Large intestine (tissue), 3 donors: Measurements from ENCODE around the gene ANKRD30A. TPM values are rescaled to one million over a fixed set of nuclear protein-coding genes. Genes with fewer than 3 reads are reported as not detected.
"Not testable (repeated sequence)": the region's sequence is repeated elsewhere in the genome, so short reads cannot be mapped to it uniquely, and the experiment has no call there.

Experiments
- DNase-seq, 2 donors: peaks; one replicate each; pipeline versions ENCODE4 v3.0.0 to v3.0.0-alpha.2; 2013
- H3K27ac ChIP-seq: one replicate; pipeline ENCODE4 v1.5.1; 2013; ENCODE audit warnings: low read length
- H3K27me3 ChIP-seq: 2 replicates; pipeline ENCODE4 v1.6.1; 2013; ENCODE audit warnings: low read length; ENCODE audit not compliant: control insufficient read depth, insufficient read depth
- H3K36me3 ChIP-seq: 2 replicates; pipeline ENCODE4 v1.6.1; 2013; ENCODE audit warnings: low read length; ENCODE audit not compliant: control insufficient read depth, insufficient read depth
- H3K4me1 ChIP-seq: one replicate; pipeline ENCODE4 v1.6.1; 2013; ENCODE audit warnings: low read length; ENCODE audit not compliant: control insufficient read depth, insufficient read depth
- H3K4me3 ChIP-seq: one replicate; pipeline ENCODE4 v1.5.1; 2013; ENCODE audit warnings: low read length
- H3K9me3 ChIP-seq: one replicate; pipeline ENCODE4 v1.6.1; 2013; ENCODE audit warnings: mild to moderate bottlenecking, low read depth, low read length, moderate library complexity; ENCODE audit not compliant: control insufficient read depth
- WGBS: methylation state at CpG from one replicate; pipeline ENCODE4 v1.1.5; 2013; ENCODE audit warnings: low lambda C conversion rate; ENCODE audit not compliant: insufficient coverage; 5-methylcytosine and 5-hydroxymethylcytosine counted together
- polyA plus RNA-seq: library from polyadenylated mRNA; unstranded; fragments of 120-200 nt; gene quantifications from one replicate; pipeline ENCODE4 v1.2.1, GENCODE V29; 2013

ANKRD30A gene
- polyA plus RNA-seq, 1 donor = 0.01 TPM

DNA sequence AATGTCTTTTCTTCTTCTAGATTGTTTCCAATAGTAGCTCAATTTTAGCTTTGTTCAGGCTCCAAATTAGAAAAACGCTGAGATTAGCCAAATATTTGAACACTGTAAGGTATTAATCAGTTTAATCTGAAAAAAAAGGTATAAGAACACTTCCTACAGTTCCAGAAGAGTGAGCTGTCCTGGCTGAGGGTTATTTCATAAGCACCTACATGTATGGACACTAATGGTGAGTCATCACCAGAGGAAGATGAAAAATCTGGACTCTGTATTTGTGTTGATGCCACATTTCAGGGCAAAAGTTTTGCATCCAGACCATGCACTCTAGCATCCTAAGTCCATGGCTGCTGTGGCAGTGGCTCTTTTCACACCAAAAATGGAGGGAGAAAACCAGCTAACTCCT, 189.5 kb downstream of the ANKRD30A start:
- Histone ChIP-seq H3K36me3 (no peaks in the 10 kb centered on the region), H3K4me1 (no peaks in the 10 kb centered on the region), H3K9me3 (no peaks in the 10 kb centered on the region), H3K27ac (no peak overlapping the region), H3K4me3 (no peak overlapping the region), H3K27me3 (no peaks in the 10 kb centered on the region)
- WGBS = no CpG with 5 or more reads among the region's 1 CpG
- peak in 1 of 2 donors; percentile 4 for DNase-seq

- no peaks in the 10 kb centered on the region for H3K9me3 ChIP-seq
- WGBS = no CpG with 5 or more reads among the region's 2 CpGs
These were observed 219.0 kb downstream of the ANKRD30A start for GRCh38 chr10:37344413-37344812.

GRCh38 chr10:37379991-37380390, 254.6 kb downstream of the ANKRD30A start:
- no peaks in the 10 kb centered on the region for H3K9me3 ChIP-seq
- DNase-seq = no peak
- H3K27me3 ChIP-seq = no peaks in the 10 kb centered on the region
- H3K36me3 ChIP-seq = no peaks in the 10 kb centered on the region
- 70% methylated on average over 2 of the region's 3 CpGs for WGBS
- no peak overlapping the region for H3K4me3 ChIP-seq
- H3K27ac ChIP-seq = no peak overlapping the region
- no peaks in the 10 kb centered on the region for H3K4me1 ChIP-seq

More at GRCh38 chr10:37344413-37344812, 219.0 kb downstream of the ANKRD30A start:
- no peaks in the 10 kb centered on the region for H3K4me1 ChIP-seq
- no peak overlapping the region for H3K4me3 ChIP-seq
- H3K27me3 ChIP-seq = no peaks in the 10 kb centered on the region
- H3K27ac ChIP-seq = no peak overlapping the region
- DNase-seq = no peak
- H3K36me3 ChIP-seq = no peaks in the 10 kb centered on the region

GRCh38 chr10:37381271-37381670, 255.9 kb downstream of the ANKRD30A start:
- Histone ChIP-seq H3K27ac (no peak overlapping the region), H3K9me3 (no peaks in the 10 kb centered on the region), H3K36me3 (no peaks in the 10 kb centered on the region), H3K27me3 (no peaks in the 10 kb centered on the region), H3K4me1 (no peaks in the 10 kb centered on the region), H3K4me3 (no peak overlapping the region)
- WGBS = 95% methylated on average over 2 of the region's 3 CpGs
- DNase-seq = no peak

- Histone ChIP-seq H3K4me1 (no peaks in the 10 kb centered on the region), H3K27me3 (no peaks in the 10 kb centered on the region), H3K9me3 (no peaks in the 10 kb centered on the region), H3K36me3 (no peaks in the 10 kb centered on the region), H3K27ac (no peak overlapping the region), H3K4me3 (no peak overlapping the region)
- DNase-seq = no peak
- no CpG with 5 or more reads among the region's 4 CpGs for WGBS
These were observed 259.5 kb downstream of the ANKRD30A start for GRCh38 chr10:37384923-37385322.

- no peak overlapping the region for H3K27ac ChIP-seq
- no peak for DNase-seq
- WGBS = 67% methylated on average over 1 of the region's 3 CpGs
- no peaks in the 10 kb centered on the region for H3K36me3 ChIP-seq
- no peaks in the 10 kb centered on the region for H3K27me3 ChIP-seq
- H3K9me3 ChIP-seq = no peaks in the 10 kb centered on the region
- H3K4me3 ChIP-seq = no peak overlapping the region
- H3K4me1 ChIP-seq = no peaks in the 10 kb centered on the region
These were observed 265.5 kb downstream of the ANKRD30A start for GRCh38 chr10:37390926-37391325.

DNA sequence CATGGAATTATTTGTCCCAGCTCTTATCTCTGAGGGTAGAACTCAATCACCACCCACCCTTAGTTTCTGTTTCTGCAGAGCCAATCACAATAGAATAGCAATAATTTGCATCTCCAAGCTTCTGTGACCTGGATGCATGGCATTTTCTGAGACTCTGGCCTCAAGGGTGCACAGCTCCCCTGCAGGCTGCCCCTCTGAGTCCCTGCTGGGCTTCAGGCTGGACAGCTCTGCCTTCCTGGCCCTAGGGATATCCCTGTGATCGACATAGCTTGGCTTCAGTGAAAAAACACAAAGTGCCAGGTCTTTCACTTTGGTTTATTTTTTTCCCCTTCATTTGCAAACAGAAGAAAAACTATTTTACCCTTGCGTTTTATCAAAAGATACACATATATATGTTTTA, 275.4 kb downstream of the ANKRD30A start:
- H3K27ac ChIP-seq, H3K27me3 ChIP-seq, H3K36me3 ChIP-seq, H3K4me3 ChIP-seq, H3K9me3 ChIP-seq, H3K4me1 ChIP-seq, DNase-seq: not testable (repeated sequence)
- WGBS = 13% methylated on average over 1 of the region's 2 CpGs

- Histone ChIP-seq H3K9me3 (peaks cover 2% of the 10 kb centered on the region), H3K4me1 (no peaks in the 10 kb centered on the region), H3K36me3 (no peaks in the 10 kb centered on the region), H3K4me3 (no peak overlapping the region), H3K27me3 (no peaks in the 10 kb centered on the region), H3K27ac (no peak overlapping the region)
- WGBS = 54% methylated on average over 2 of the region's 3 CpGs
- no peak for DNase-seq
These were observed 275.8 kb downstream of the ANKRD30A start for GRCh38 chr10:37401225-37401624.

- Histone ChIP-seq H3K36me3 (no peaks in the 10 kb centered on the region), H3K27me3 (no peaks in the 10 kb centered on the region), H3K9me3 (peaks cover 2% of the 10 kb centered on the region), H3K27ac (no peak overlapping the region), H3K4me3 (no peak overlapping the region), H3K4me1 (no peaks in the 10 kb centered on the region)
- no peak for DNase-seq
- WGBS = 57% methylated on average over 1 of the region's 2 CpGs
These were observed 278.4 kb downstream of the ANKRD30A start for GRCh38 chr10:37403776-37404175.
